WTC11 (cell line): ENCODE data around the gene HIKESHI.

Experiments used
- ESRRA ChIP-seq: sonication (generic); formaldehyde crosslinking; IDR thresholded peaks from 2 replicates; pipeline ENCODE4 v1.8.1; 2022; ENCODE audit warnings: mild to moderate bottlenecking, missing genetic modification reagents, borderline replicate concordance
- TF ChIP-seq, protein P1 (sequence below): fragments of 200-600 bp; IDR thresholded peaks from 2 replicates; pipeline ENCODE4 v1.8.0; 2022; ENCODE audit warnings: antibody characterized with exemption
- TF ChIP-seq, protein P2 (sequence below): sonication (generic); formaldehyde crosslinking; IDR thresholded peaks from 2 replicates; pipeline ENCODE4 v1.8.1; 2022; ENCODE audit warnings: mild to moderate bottlenecking, moderate library complexity, missing genetic modification reagents

DNA sequence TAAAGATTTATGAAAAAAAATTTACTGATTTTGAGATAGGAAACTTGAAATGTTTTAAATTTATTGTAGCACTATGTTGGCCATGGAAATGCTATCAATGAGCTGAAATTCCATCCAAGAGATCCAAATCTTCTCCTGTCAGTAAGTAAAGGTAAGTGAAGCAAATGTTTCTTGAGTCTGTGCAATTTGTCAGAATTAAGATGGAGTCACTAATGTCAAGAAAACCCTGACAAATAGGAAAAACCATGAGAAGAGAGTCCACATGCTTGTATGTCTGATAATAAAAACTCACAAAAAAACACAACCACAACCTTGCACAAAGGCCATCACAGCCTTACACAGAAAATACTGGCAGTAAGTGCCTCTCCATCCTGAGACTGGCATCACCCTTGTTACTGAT lies 44.6 kb upstream of the HIKESHI start:
- TF ChIP-seq, protein P1, sequence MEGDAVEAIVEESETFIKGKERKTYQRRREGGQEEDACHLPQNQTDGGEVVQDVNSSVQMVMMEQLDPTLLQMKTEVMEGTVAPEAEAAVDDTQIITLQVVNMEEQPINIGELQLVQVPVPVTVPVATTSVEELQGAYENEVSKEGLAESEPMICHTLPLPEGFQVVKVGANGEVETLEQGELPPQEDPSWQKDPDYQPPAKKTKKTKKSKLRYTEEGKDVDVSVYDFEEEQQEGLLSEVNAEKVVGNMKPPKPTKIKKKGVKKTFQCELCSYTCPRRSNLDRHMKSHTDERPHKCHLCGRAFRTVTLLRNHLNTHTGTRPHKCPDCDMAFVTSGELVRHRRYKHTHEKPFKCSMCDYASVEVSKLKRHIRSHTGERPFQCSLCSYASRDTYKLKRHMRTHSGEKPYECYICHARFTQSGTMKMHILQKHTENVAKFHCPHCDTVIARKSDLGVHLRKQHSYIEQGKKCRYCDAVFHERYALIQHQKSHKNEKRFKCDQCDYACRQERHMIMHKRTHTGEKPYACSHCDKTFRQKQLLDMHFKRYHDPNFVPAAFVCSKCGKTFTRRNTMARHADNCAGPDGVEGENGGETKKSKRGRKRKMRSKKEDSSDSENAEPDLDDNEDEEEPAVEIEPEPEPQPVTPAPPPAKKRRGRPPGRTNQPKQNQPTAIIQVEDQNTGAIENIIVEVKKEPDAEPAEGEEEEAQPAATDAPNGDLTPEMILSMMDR: no peak
- TF ChIP-seq, protein P2, sequence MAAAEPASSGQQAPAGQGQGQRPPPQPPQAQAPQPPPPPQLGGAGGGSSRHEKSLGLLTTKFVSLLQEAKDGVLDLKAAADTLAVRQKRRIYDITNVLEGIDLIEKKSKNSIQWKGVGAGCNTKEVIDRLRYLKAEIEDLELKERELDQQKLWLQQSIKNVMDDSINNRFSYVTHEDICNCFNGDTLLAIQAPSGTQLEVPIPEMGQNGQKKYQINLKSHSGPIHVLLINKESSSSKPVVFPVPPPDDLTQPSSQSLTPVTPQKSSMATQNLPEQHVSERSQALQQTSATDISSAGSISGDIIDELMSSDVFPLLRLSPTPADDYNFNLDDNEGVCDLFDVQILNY (CRISPR knock-in tag): no peak
- no peak for TF ChIP-seq ESRRA
